Measurements from ENCODE around the gene CHRND. TPM values are rescaled to one million over a fixed set of nuclear protein-coding genes. Genes with fewer than 3 reads are reported as not detected.

CHRND gene
- polyA plus RNA-seq (2013, experiment 1 of 4): 0.31 TPM
- 0.14 TPM for polyA plus RNA-seq (2013, experiment 2 of 4)
- polyA plus RNA-seq (2013, experiment 3 of 4): 0.16 TPM
- polyA plus RNA-seq (2013, experiment 4 of 4): 0.20 TPM

- H3K27me3 ChIP-seq (ENCODE audit: control insufficient read depth, insufficient read depth, low read length, poor library complexity, severe bottlenecking): peaks cover 48% of the 10 kb centered on the region
- 29 to 33% methylated on average over 15 to 18 of the region's 18 CpGs for WGBS, 2 experiments
Measured at GRCh38 chr2:232525791-232526371, at the start of gene CHRND. Gene CHRND (plus strand): TSS chr2:232526160. CDS start chr2:232526216, 56 bp downstream.

GRCh38 chr2:232476791-232477190 is 49.2 kb upstream of the CHRND start:
- Histone ChIP-seq H3K4me1 (ENCODE audit: control insufficient read depth, insufficient read depth, low read length) (no peaks in the 10 kb centered on the region), H3K9me3 (ENCODE audit: control insufficient read depth, low read length) (no peaks in the 10 kb centered on the region), H3K27ac (ENCODE audit: insufficient read depth, low read depth, low read length, poor library complexity, severe bottlenecking) (no peak overlapping the region), H3K27me3 (ENCODE audit: control insufficient read depth, insufficient read depth, low read length, poor library complexity, severe bottlenecking) (no peaks in the 10 kb centered on the region), H3K36me3 (ENCODE audit: control insufficient read depth, insufficient read depth, low read length) (no peaks in the 10 kb centered on the region), H3K4me3 (ENCODE audit: insufficient read depth, low read depth, low read length) (no peak overlapping the region)
- 93 to 96% methylated on average over 7 of the region's 7 CpGs for WGBS, 2 experiments

More at GRCh38 chr2:232525791-232526371, at the start of gene CHRND:
- H3K4me1 ChIP-seq (ENCODE audit: control insufficient read depth, insufficient read depth, low read length): peaks cover 8% of the 10 kb centered on the region
- H3K4me3 ChIP-seq (ENCODE audit: insufficient read depth, low read depth, low read length): no peak within 1 kb of the TSS
- H3K36me3 ChIP-seq (ENCODE audit: control insufficient read depth, insufficient read depth, low read length): no peaks in the 10 kb centered on the region
- no peak within 1 kb of the TSS for H3K27ac ChIP-seq (ENCODE audit: insufficient read depth, low read depth, low read length, poor library complexity, severe bottlenecking)
- H3K9me3 ChIP-seq (ENCODE audit: control insufficient read depth, low read length): no peaks in the 10 kb centered on the region

GRCh38 chr2:232477751-232478510 is 48.0 kb upstream of the CHRND start:
- Histone ChIP-seq H3K4me3 (ENCODE audit: insufficient read depth, low read depth, low read length) (no peak overlapping the region), H3K4me1 (ENCODE audit: control insufficient read depth, insufficient read depth, low read length) (no peaks in the 10 kb centered on the region), H3K27me3 (ENCODE audit: control insufficient read depth, insufficient read depth, low read length, poor library complexity, severe bottlenecking) (no peaks in the 10 kb centered on the region), H3K9me3 (ENCODE audit: control insufficient read depth, low read length) (no peaks in the 10 kb centered on the region), H3K36me3 (ENCODE audit: control insufficient read depth, insufficient read depth, low read length) (no peaks in the 10 kb centered on the region), H3K27ac (ENCODE audit: insufficient read depth, low read depth, low read length, poor library complexity, severe bottlenecking) (no peak overlapping the region)
- WGBS, 2 experiments: 89 to 91% methylated on average over 13 of the region's 13 CpGs

- H3K4me3 ChIP-seq (ENCODE audit: insufficient read depth, low read depth, low read length): no peak overlapping the region
- peaks cover 5% of the 10 kb centered on the region for H3K27me3 ChIP-seq (ENCODE audit: control insufficient read depth, insufficient read depth, low read length, poor library complexity, severe bottlenecking)
- 87 to 88% methylated on average over 19 of the region's 19 CpGs for WGBS, 2 experiments
- no peaks in the 10 kb centered on the region for H3K36me3 ChIP-seq (ENCODE audit: control insufficient read depth, insufficient read depth, low read length)
- H3K4me1 ChIP-seq (ENCODE audit: control insufficient read depth, insufficient read depth, low read length): no peaks in the 10 kb centered on the region
- H3K9me3 ChIP-seq (ENCODE audit: control insufficient read depth, low read length): no peaks in the 10 kb centered on the region
- H3K27ac ChIP-seq (ENCODE audit: insufficient read depth, low read depth, low read length, poor library complexity, severe bottlenecking): no peak overlapping the region
Measured at GRCh38 chr2:232478571-232479340, 47.2 kb upstream of the CHRND start.

GRCh38 chr2:232479341-232480200 is 46.4 kb upstream of the CHRND start:
- Histone ChIP-seq H3K27ac (ENCODE audit: insufficient read depth, low read depth, low read length, poor library complexity, severe bottlenecking) (no peak overlapping the region), H3K4me1 (ENCODE audit: control insufficient read depth, insufficient read depth, low read length) (no peaks in the 10 kb centered on the region), H3K9me3 (ENCODE audit: control insufficient read depth, low read length) (no peaks in the 10 kb centered on the region), H3K36me3 (ENCODE audit: control insufficient read depth, insufficient read depth, low read length) (no peaks in the 10 kb centered on the region), H3K27me3 (ENCODE audit: control insufficient read depth, insufficient read depth, low read length, poor library complexity, severe bottlenecking) (peaks cover 14% of the 10 kb centered on the region), H3K4me3 (ENCODE audit: insufficient read depth, low read depth, low read length) (no peak overlapping the region)
- 87 to 88% methylated on average over 21 of the region's 21 CpGs for WGBS, 2 experiments

GRCh38 chr2:232480201-232481190 is 45.5 kb upstream of the CHRND start:
- H3K27ac ChIP-seq (ENCODE audit: insufficient read depth, low read depth, low read length, poor library complexity, severe bottlenecking): no peak overlapping the region

GRCh38 chr2:232481322-232482140 is 44.4 kb upstream of the CHRND start:
- Histone ChIP-seq H3K36me3 (ENCODE audit: control insufficient read depth, insufficient read depth, low read length) (no peaks in the 10 kb centered on the region), H3K9me3 (ENCODE audit: control insufficient read depth, low read length) (no peaks in the 10 kb centered on the region), H3K4me3 (ENCODE audit: insufficient read depth, low read depth, low read length) (no peak overlapping the region), H3K27me3 (ENCODE audit: control insufficient read depth, insufficient read depth, low read length, poor library complexity, severe bottlenecking) (peaks cover 33% of the 10 kb centered on the region), H3K4me1 (ENCODE audit: control insufficient read depth, insufficient read depth, low read length) (peaks cover 12% of the 10 kb centered on the region), H3K27ac (ENCODE audit: insufficient read depth, low read depth, low read length, poor library complexity, severe bottlenecking) (no peak overlapping the region)
- WGBS, 2 experiments: 90 to 91% methylated on average over 29 of the region's 29 CpGs

More at GRCh38 chr2:232480201-232481190, 45.5 kb upstream of the CHRND start:
- no peak overlapping the region for H3K4me3 ChIP-seq (ENCODE audit: insufficient read depth, low read depth, low read length)
- no peaks in the 10 kb centered on the region for H3K36me3 ChIP-seq (ENCODE audit: control insufficient read depth, insufficient read depth, low read length)
- H3K9me3 ChIP-seq (ENCODE audit: control insufficient read depth, low read length): no peaks in the 10 kb centered on the region
- peaks cover 23% of the 10 kb centered on the region for H3K27me3 ChIP-seq (ENCODE audit: control insufficient read depth, insufficient read depth, low read length, poor library complexity, severe bottlenecking)
- H3K4me1 ChIP-seq (ENCODE audit: control insufficient read depth, insufficient read depth, low read length): peaks cover 6% of the 10 kb centered on the region
- 88 to 91% methylated on average over 26 of the region's 26 CpGs for WGBS, 2 experiments

GRCh38 chr2:232482301-232483238 is 43.4 kb upstream of the CHRND start:
- WGBS, 2 experiments: 93 to 95% methylated on average over 31 of the region's 31 CpGs
- peaks cover 16% of the 10 kb centered on the region for H3K4me1 ChIP-seq (ENCODE audit: control insufficient read depth, insufficient read depth, low read length)
- H3K4me3 ChIP-seq (ENCODE audit: insufficient read depth, low read depth, low read length): no peak overlapping the region
- no peaks in the 10 kb centered on the region for H3K9me3 ChIP-seq (ENCODE audit: control insufficient read depth, low read length)
- peaks cover 43% of the 10 kb centered on the region for H3K27me3 ChIP-seq (ENCODE audit: control insufficient read depth, insufficient read depth, low read length, poor library complexity, severe bottlenecking)
- H3K36me3 ChIP-seq (ENCODE audit: control insufficient read depth, insufficient read depth, low read length): no peaks in the 10 kb centered on the region
- H3K27ac ChIP-seq (ENCODE audit: insufficient read depth, low read depth, low read length, poor library complexity, severe bottlenecking): no peak overlapping the region

All from ectodermal cell (in vitro differentiated cells).